ENCODE data around the gene HDAC7.

Gene HDAC7

GRCh38 chr12:47846294-47846996 lies 26.7 kb upstream of the HDAC7 start:
- Histone ChIP-seq H3K36me3 (ENCODE audit: insufficient read depth, low read length) (no peaks in the 10 kb centered on the region), H3K27me3 (ENCODE audit: insufficient read depth, low read length, poor library complexity, severe bottlenecking) (no peaks in the 10 kb centered on the region), H3K9ac (ENCODE audit: low read depth, low read length, poor library complexity, severe bottlenecking) (no peak overlapping the region), H3K9me2 (replicated peaks; ENCODE audit: low read depth, low read length) (no peaks in the 10 kb centered on the region), H4K20me1 (ENCODE audit: insufficient read depth, low read length, poor library complexity, severe bottlenecking) (no peaks in the 10 kb centered on the region), H2AFZ (ENCODE audit: low read length) (no peak overlapping the region), H3K9me3 (ENCODE audit: insufficient read depth, low read depth, low read length) (no peaks in the 10 kb centered on the region), H3F3A (ENCODE audit: low read depth) (no peaks in the 10 kb centered on the region), H3K4me3 (ENCODE audit: low read length, poor library complexity, severe bottlenecking) (no peak overlapping the region), H3K79me2 (ENCODE audit: insufficient read depth, low read length) (no peaks in the 10 kb centered on the region), H3K4me2 (ENCODE audit: low read depth, low read length, poor library complexity, severe bottlenecking) (no peak overlapping the region), H3K4me1 (ENCODE audit: insufficient read depth, low read length, poor library complexity, severe bottlenecking) (peaks cover 5% of the 10 kb centered on the region)
- no peak for TF ChIP-seq CTCF (conservative IDR thresholded peaks at IDR 0.05; ENCODE audit: low read length)

- Histone ChIP-seq H3K9ac (ENCODE audit: low read depth, low read length, poor library complexity, severe bottlenecking) (no peak overlapping the region), H3F3A (ENCODE audit: low read depth) (no peaks in the 10 kb centered on the region), H3K27me3 (ENCODE audit: insufficient read depth, low read length, poor library complexity, severe bottlenecking) (no peaks in the 10 kb centered on the region), H3K36me3 (ENCODE audit: insufficient read depth, low read length) (no peaks in the 10 kb centered on the region), H2AFZ (ENCODE audit: low read length) (no peak overlapping the region), H3K4me3 (ENCODE audit: low read length, poor library complexity, severe bottlenecking) (no peak overlapping the region), H4K20me1 (ENCODE audit: insufficient read depth, low read length, poor library complexity, severe bottlenecking) (no peaks in the 10 kb centered on the region), H3K4me2 (ENCODE audit: low read depth, low read length, poor library complexity, severe bottlenecking) (no peak overlapping the region), H3K9me3 (ENCODE audit: insufficient read depth, low read depth, low read length) (no peaks in the 10 kb centered on the region), H3K9me2 (replicated peaks; ENCODE audit: low read depth, low read length) (no peaks in the 10 kb centered on the region), H3K79me2 (ENCODE audit: insufficient read depth, low read length) (no peaks in the 10 kb centered on the region), H3K4me1 (ENCODE audit: insufficient read depth, low read length, poor library complexity, severe bottlenecking) (peaks cover 5% of the 10 kb centered on the region)
- no peak for TF ChIP-seq EZH2phosphoT487 (IDR thresholded peaks at IDR 0.05; ENCODE audit: borderline replicate concordance)
Observed at GRCh38 chr12:47845081-47845480, 25.4 kb upstream of the HDAC7 start.

GRCh38 chr12:47844264-47845019 lies 24.7 kb upstream of the HDAC7 start:
- Histone ChIP-seq H3K9me3 (ENCODE audit: insufficient read depth, low read depth, low read length) (no peaks in the 10 kb centered on the region), H4K20me1 (ENCODE audit: insufficient read depth, low read length, poor library complexity, severe bottlenecking) (no peaks in the 10 kb centered on the region), H2AFZ (ENCODE audit: low read length) (no peak overlapping the region), H3F3A (ENCODE audit: low read depth) (no peaks in the 10 kb centered on the region), H3K4me2 (ENCODE audit: low read depth, low read length, poor library complexity, severe bottlenecking) (no peak overlapping the region), H3K9ac (ENCODE audit: low read depth, low read length, poor library complexity, severe bottlenecking) (no peak overlapping the region), H3K79me2 (ENCODE audit: insufficient read depth, low read length) (no peaks in the 10 kb centered on the region), H3K36me3 (ENCODE audit: insufficient read depth, low read length) (no peaks in the 10 kb centered on the region), H3K27me3 (ENCODE audit: insufficient read depth, low read length, poor library complexity, severe bottlenecking) (no peaks in the 10 kb centered on the region), H3K4me1 (ENCODE audit: insufficient read depth, low read length, poor library complexity, severe bottlenecking) (peaks cover 4% of the 10 kb centered on the region), H3K9me2 (replicated peaks; ENCODE audit: low read depth, low read length) (no peaks in the 10 kb centered on the region), H3K4me3 (ENCODE audit: low read length, poor library complexity, severe bottlenecking) (no peak overlapping the region)
- no peak for TF ChIP-seq EZH2phosphoT487 (IDR thresholded peaks at IDR 0.05; ENCODE audit: borderline replicate concordance)
- no peak for TF ChIP-seq CTCF (conservative IDR thresholded peaks at IDR 0.05; ENCODE audit: low read length)
